ENCODE measurements around the gene BICD2. TPM values are rescaled to one million over a fixed set of nuclear protein-coding genes. Genes with fewer than 3 reads are reported as not detected.
"Not testable (repeated sequence)": the region's sequence is repeated elsewhere in the genome, so short reads cannot be mapped to it uniquely, and the experiment has no call there.

BICD2 gene
- total RNA-seq, result 1 to 10 TPM; 6.2 to 9.8 TPM

- H3K27me3 ChIP-seq, result no peaks in the 10 kb centered on the region
- no peaks in the 10 kb centered on the region for H3K36me3 ChIP-seq
- intact Hi-C loops (cut with DNase I), result no loop called here
- peaks cover 13% of the 10 kb centered on the region for H3K4me1 ChIP-seq
- DNase-seq, result no peak
- H3K27ac ChIP-seq, result peak within 1 kb of the TSS; percentile 99
- peak within 1 kb of the TSS; percentile 99 for H3K4me3 ChIP-seq
- no peak for TF ChIP-seq CTCF (IDR thresholded peaks at IDR 0.05)
- peak within 1 kb of the TSS; percentile 79 to 97 for H3K9ac ChIP-seq (ENCODE audit: low read depth in 2 of 2, low read length in 2 of 2)
- H3K9me3 ChIP-seq, result no peaks in the 10 kb centered on the region
Measured at GRCh38 chr9:92764381-92764987, at the start of gene BICD2. BICD2 (minus strand) TSS chr9:92764833; CDS start chr9:92764744, 89 bp downstream.

GRCh38 chr9:92809629-92810326 lies 45.1 kb upstream of the BICD2 start:
- DNase-seq; H3K4me3 ChIP-seq; H3K27ac ChIP-seq; H3K9ac ChIP-seq (ENCODE audit: low read depth in 2 of 2, low read length in 2 of 2); H3K36me3 ChIP-seq; intact Hi-C loops (cut with DNase I); H3K9me3 ChIP-seq: not testable (repeated sequence)
- Histone ChIP-seq H3K4me1 (peaks cover 14% of the 10 kb centered on the region), H3K27me3 (peaks cover 67% of the 10 kb centered on the region)

GRCh38 chr9:92808726-92809451 lies 44.3 kb upstream of the BICD2 start:
- DNase-seq, result peak; percentile 42
- Histone ChIP-seq H3K27me3 (peaks cover 67% of the 10 kb centered on the region), H3K4me1 (peaks cover 14% of the 10 kb centered on the region), H3K9me3 (no peaks in the 10 kb centered on the region), H3K4me3 (peak overlapping the region; percentile 23), H3K27ac (no peak overlapping the region), H3K9ac (ENCODE audit: low read depth in 2 of 2, low read length in 2 of 2) (no peak overlapping the region), H3K36me3 (no peaks in the 10 kb centered on the region)
- intact Hi-C loops (cut with DNase I), result no loop called here
- peak; percentile 11 for TF ChIP-seq CTCF (IDR thresholded peaks at IDR 0.05)

GRCh38 chr9:92807757-92808725 lies 43.4 kb upstream of the BICD2 start:
- DNase-seq, result no peak
- no peak for TF ChIP-seq CTCF (IDR thresholded peaks at IDR 0.05)
- intact Hi-C loops (cut with DNase I), result no loop called here
- peaks cover 14% of the 10 kb centered on the region for H3K4me1 ChIP-seq
- H3K36me3 ChIP-seq, result no peaks in the 10 kb centered on the region
- H3K9ac ChIP-seq (ENCODE audit: low read depth in 2 of 2, low read length in 2 of 2), result no peak overlapping the region
- H3K9me3 ChIP-seq, result no peaks in the 10 kb centered on the region
- H3K27ac ChIP-seq, result no peak overlapping the region
- H3K27me3 ChIP-seq, result peaks cover 67% of the 10 kb centered on the region
- H3K4me3 ChIP-seq, result peak overlapping the region; percentile 23

GRCh38 chr9:92807031-92807756 lies 42.6 kb upstream of the BICD2 start:
- TF ChIP-seq CTCF (IDR thresholded peaks at IDR 0.05), result no peak
- intact Hi-C loops (cut with DNase I), result no loop called here
- Histone ChIP-seq H3K9ac (ENCODE audit: low read depth in 2 of 2, low read length in 2 of 2) (no peak overlapping the region), H3K4me3 (no peak overlapping the region), H3K27me3 (peaks cover 61% of the 10 kb centered on the region), H3K9me3 (no peaks in the 10 kb centered on the region), H3K4me1 (peaks cover 14% of the 10 kb centered on the region), H3K36me3 (no peaks in the 10 kb centered on the region), H3K27ac (no peak overlapping the region)
- no peak for DNase-seq
